Measurements from ENCODE around the gene WBP1L.

WBP1L gene

GRCh38 chr10:102759497-102760210 is 15.9 kb downstream of the WBP1L start:
- no peak for DNase-seq (ENCODE audit: low read depth)

GRCh38 chr10:102761981-102762380 is 18.2 kb downstream of the WBP1L start:
- no peak for DNase-seq (ENCODE audit: low read depth)

GRCh38 chr10:102762401-102763015 is 18.8 kb downstream of the WBP1L start:
- no peak for DNase-seq (ENCODE audit: low read depth)

- no peak for DNase-seq (ENCODE audit: low read depth)
These were observed 19.4 kb downstream of the WBP1L start for GRCh38 chr10:102763037-102763607.

DNA sequence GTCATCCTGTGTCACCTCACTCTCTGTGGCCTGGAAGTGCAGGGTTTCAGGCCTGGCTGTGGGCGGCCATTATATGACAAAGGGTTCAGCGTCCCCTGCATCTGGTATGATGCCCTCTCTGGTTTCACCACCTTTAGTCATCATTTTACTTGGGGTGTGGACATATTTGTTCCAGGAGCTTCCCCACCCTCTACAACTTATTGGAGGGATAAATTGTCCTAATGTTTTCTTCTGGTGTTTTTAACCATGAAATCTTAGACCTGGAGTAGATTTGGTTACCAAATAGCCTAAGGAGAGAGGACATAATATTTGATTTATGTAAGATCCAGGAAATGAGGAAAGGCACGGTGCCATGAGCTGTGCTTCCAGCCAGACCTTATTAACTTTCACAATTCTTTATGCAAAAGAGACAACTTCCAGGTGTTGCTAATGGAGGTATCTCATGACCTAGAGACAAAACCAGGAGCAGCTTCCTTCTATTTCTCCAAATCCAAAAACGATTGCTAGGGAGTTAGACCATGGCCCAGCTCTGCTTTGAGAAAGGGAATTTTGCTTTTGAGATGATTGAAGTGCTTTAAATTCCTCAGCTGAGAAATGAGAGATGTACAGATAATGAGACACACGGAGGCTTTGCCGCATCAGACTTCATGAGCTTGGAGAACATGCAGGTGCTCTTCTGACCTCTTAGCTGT is 20.9 kb downstream of the WBP1L start:
- no peak for DNase-seq (ENCODE audit: low read depth)

GRCh38 chr10:102765336-102765735 is 21.6 kb downstream of the WBP1L start:
- DNase-seq (ENCODE audit: low read depth): no peak

GRCh38 chr10:102767428-102768160 is 23.8 kb downstream of the WBP1L start:
- DNase-seq (ENCODE audit: low read depth): no peak

- DNase-seq (ENCODE audit: low read depth): no peak
These were observed 25.8 kb downstream of the WBP1L start for GRCh38 chr10:102769375-102770107.

DNA sequence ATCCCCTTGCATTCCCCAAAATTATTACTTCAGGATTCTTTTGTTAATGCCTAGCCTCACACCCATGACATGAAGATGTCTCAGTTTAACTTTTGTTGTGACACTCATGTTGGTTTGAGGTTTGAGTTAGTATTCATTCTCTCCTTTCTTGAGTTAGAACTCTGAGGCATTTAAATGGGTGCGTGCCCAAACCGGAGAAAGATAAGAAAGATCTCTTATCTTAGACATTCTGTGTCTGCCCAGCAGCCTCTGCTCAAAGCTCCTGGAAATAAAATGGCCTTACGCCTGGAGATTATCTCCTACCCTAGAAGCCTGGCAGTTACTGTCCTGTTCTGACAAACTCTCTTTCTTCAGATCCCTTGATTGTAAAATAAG is 26.3 kb downstream of the WBP1L start:
- DNase-seq (ENCODE audit: low read depth): no peak

- DNase-seq (ENCODE audit: low read depth): no peak
These were observed 27.0 kb downstream of the WBP1L start for GRCh38 chr10:102770792-102771191.

- no peak for DNase-seq (ENCODE audit: low read depth)
These were observed 29.6 kb downstream of the WBP1L start for GRCh38 chr10:102773320-102773719.

- DNase-seq (ENCODE audit: low read depth): no peak
These were observed 30.2 kb downstream of the WBP1L start for GRCh38 chr10:102773986-102774385.

DNA sequence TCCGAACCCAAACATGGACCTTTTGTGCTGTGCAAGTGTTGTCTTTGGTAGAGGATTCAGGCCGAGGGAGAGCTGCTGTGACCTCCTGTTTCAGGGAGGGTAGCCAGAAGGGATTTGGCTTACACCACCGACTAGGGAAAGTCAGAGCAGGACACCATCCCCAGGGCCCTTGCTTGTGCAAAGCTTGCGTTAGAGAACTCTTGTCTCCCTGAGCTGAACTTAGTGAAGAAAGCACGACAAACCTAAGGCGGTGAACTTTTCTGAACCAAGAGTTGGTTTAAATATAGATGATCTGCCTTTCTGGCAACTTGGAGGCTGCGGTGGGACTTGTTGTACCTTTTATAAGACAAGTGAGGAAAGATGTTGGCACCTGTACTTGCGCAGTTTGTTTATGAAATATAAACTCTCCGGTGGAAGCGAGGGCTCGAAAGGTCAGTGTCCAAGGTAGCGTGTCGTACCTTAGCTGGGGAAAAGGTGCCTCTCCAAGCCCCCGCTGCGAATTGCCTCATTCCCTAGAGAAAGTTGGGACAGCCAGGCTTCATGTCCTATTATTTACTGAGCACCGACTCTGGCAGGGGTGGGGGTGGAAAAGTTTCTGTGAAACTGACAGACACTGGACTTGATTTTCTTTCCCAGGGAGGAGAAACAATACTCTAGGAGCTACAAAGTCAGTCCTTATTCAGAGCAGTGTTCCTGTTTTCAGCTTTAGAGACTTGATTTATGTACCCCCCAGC is 31.6 kb downstream of the WBP1L start:
- DNase-seq (ENCODE audit: low read depth): no peak

- no peak for DNase-seq (ENCODE audit: low read depth)
These were observed 32.4 kb downstream of the WBP1L start for GRCh38 chr10:102775935-102776669.

- no peak for DNase-seq (ENCODE audit: low read depth)
These were observed 33.2 kb downstream of the WBP1L start for GRCh38 chr10:102776779-102777456.

GRCh38 chr10:102777711-102778453 is 34.1 kb downstream of the WBP1L start:
- no peak for DNase-seq (ENCODE audit: low read depth)

GRCh38 chr10:102778781-102779180 is 35.0 kb downstream of the WBP1L start:
- DNase-seq (ENCODE audit: low read depth): no peak

GRCh38 chr10:102779680-102780526 is 36.2 kb downstream of the WBP1L start:
- DNase-seq (ENCODE audit: low read depth): no peak
